OCI-LY1 (cell line): ENCODE data around the gene MRPS6.

ENCODE experiments used
- H2AFZ ChIP-seq: fragments of 200-600 bp; sonication (generic), shearing (Covaris generic); 2 replicates; pipeline ENCODE4 v1.6.0; 2014; ENCODE audit warnings: antibody characterized with exemption, mild to moderate bottlenecking, low read length
- H3F3A ChIP-seq: fragments of 200-600 bp; sonication (generic), shearing (Covaris generic); 2 replicates; pipeline ENCODE4 v1.6.0; 2014; ENCODE audit warnings: mild to moderate bottlenecking, antibody characterized with exemption, low read length, moderate library complexity; ENCODE audit not compliant: insufficient read depth
- H3K27ac ChIP-seq: fragments of 200-600 bp; sonication (generic); 2 replicates; pipeline ENCODE4 v1.5.1; 2014; ENCODE audit warnings: low read length, mixed run types, mild to moderate bottlenecking, low read depth; ENCODE audit not compliant: poor library complexity, severe bottlenecking
- H3K27me3 ChIP-seq: fragments of 200-600 bp; sonication (generic); 2 replicates; pipeline ENCODE4 v1.6.0; 2014; ENCODE audit warnings: antibody characterized with exemption, mild to moderate bottlenecking, low read length, moderate library complexity; ENCODE audit not compliant: insufficient read depth
- H3K36me3 ChIP-seq: fragments of 200-600 bp; sonication (generic); 2 replicates; pipeline ENCODE4 v1.6.1; 2014; ENCODE audit warnings: mild to moderate bottlenecking, antibody characterized with exemption, low read length, moderate library complexity, mixed read lengths; ENCODE audit not compliant: insufficient read depth
- H3K4me1 ChIP-seq: fragments of 200-600 bp; sonication (generic); 2 replicates; pipeline ENCODE4 v1.5.1; 2014; ENCODE audit warnings: mild to moderate bottlenecking, low read length, moderate library complexity; ENCODE audit not compliant: insufficient read depth, severe bottlenecking
- H3K4me2 ChIP-seq: fragments of 200-600 bp; sonication (generic), shearing (Covaris generic); 2 replicates; pipeline ENCODE4 v1.6.1; 2014; ENCODE audit warnings: low read length
- H3K4me3 ChIP-seq: fragments of 200-600 bp; sonication (generic); 2 replicates; pipeline ENCODE4 v1.5.1; 2014; ENCODE audit warnings: low read length, low read depth, mild to moderate bottlenecking, mixed read lengths; ENCODE audit not compliant: poor library complexity, severe bottlenecking
- H3K79me2 ChIP-seq: fragments of 200-600 bp; shearing (Covaris generic); 2 replicates; pipeline ENCODE4 v1.6.1; 2016; ENCODE audit warnings: mixed run types, low read length, mixed read lengths; ENCODE audit not compliant: insufficient read depth
- H3K9ac ChIP-seq: fragments of 200-600 bp; sonication (generic), shearing (Covaris generic); 2 replicates; pipeline ENCODE4 v1.6.1; 2014; ENCODE audit warnings: mild to moderate bottlenecking, low read length, mixed read lengths
- H3K9me2 ChIP-seq: fragments of 200-600 bp; sonication (generic), shearing (Covaris generic); 2 replicates; pipeline ENCODE4 v1.6.1; 2014; ENCODE audit warnings: low read depth, mild to moderate bottlenecking, low read length, mixed read lengths
- H3K9me3 ChIP-seq: fragments of 200-600 bp; shearing (Covaris generic); 2 replicates; pipeline ENCODE4 v1.6.1; 2014; ENCODE audit warnings: low read length, mixed read lengths
- H4K20me1 ChIP-seq: fragments of 200-600 bp; sonication (generic), shearing (Covaris generic); 2 replicates; pipeline ENCODE4 v1.6.0; 2016; ENCODE audit warnings: mild to moderate bottlenecking, low read length; ENCODE audit not compliant: insufficient read depth
- CTCF ChIP-seq: fragments of 200-600 bp; sonication (generic), shearing (Covaris generic); IDR thresholded peaks from 2 replicates; pipeline ENCODE4 v1.5.1; 2017; ENCODE audit warnings: mild to moderate bottlenecking, antibody characterized with exemption, low read length, moderate library complexity, mixed read lengths
- EZH2 ChIP-seq: fragments of 200-600 bp; sonication (generic), shearing (Covaris generic); IDR thresholded peaks from 2 replicates; pipeline ENCODE4 v1.8.0; 2017; ENCODE audit warnings: borderline replicate concordance, mixed run types, mild to moderate bottlenecking, antibody characterized with exemption, low read length, moderate library complexity, mixed read lengths

Gene MRPS6

DNA sequence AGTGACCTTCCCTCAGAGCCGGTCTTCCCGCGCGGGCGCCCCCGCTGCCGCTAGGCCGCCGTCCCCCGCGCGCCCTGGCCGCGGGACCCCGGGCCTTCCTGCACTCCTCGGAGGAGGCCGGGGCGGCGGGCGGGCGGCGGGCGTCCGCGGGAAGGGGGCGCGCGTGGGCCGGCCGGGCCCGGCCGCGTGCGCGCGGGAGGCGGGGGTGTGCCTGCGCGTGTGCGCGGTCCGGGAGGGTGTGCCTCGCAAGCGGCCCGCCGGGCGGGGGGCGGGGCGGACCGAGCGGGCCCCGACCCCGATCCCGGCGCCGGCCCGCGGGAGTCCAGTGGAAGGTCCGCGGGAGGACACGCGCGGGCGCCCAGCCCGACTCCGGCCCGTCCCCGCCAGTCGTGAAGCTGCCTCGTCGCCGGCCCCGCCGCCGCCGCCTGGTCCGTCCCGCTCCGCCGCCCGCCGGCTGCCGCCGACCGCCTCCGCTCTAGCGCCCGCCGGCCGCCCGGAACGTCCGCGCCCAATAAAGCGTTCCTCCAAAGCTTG, 438 bp downstream of the MRPS6 start:
- Histone ChIP-seq H3K9me3 (no peaks in the 10 kb centered on the region), H4K20me1 (no peaks in the 10 kb centered on the region), H3K27me3 (no peaks in the 10 kb centered on the region), H2AFZ (no peak overlapping the region), H3K9me2 (no peaks in the 10 kb centered on the region), H3K79me2 (peaks cover 48% of the 10 kb centered on the region), H3K4me2 (peak overlapping the region; percentile 87), H3K9ac (peak overlapping the region; percentile 88), H3K36me3 (peaks cover 42% of the 10 kb centered on the region), H3F3A (no peaks in the 10 kb centered on the region), H3K4me1 (peaks cover 53% of the 10 kb centered on the region), H3K4me3 (peak overlapping the region; percentile 89), H3K27ac (peak overlapping the region; percentile 29)
- TF ChIP-seq EZH2 (no peak), CTCF (no peak)

DNA sequence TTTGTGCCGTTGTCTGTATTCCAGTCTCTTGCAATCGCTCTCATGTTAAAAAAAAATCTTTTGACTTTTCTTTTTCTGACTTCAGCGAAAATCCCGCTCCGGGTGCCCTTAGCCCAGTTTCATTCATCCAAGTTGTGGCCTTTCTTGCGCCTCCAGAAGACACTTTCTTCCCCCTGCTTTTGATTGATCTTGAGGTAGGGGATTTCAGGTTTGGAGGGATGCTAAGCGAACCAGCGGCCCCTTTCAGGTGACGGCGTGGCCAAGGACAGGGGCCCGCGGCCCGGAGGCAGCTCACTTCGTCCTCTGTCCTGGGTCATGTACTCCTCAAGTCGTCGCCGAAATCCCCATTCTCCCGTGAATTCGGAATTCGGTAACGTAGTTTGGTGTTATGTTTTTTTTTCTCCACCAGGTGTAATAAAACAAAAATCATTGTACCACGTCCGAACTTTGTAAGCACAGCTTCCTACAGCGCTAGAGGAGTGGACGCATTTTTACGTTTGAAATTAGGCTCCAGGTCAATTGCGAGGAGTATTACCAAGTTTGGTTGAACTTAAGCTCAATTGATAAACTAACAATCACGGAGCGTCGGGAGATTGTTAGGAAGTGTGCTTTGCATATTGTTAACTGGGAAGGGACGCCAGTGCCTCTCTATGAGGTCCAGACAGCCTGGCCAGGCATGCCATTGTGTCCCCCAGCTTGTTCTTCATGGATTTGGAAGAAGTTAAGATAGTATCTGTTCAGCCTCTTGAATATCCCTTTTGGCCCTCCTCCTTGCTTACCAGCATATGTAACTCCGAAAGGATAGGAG, 1.1 kb downstream of the MRPS6 start:
- peak overlapping the region; percentile 29 for H3K27ac ChIP-seq
- no peaks in the 10 kb centered on the region for H3F3A ChIP-seq
- peak overlapping the region; percentile 87 for H3K4me2 ChIP-seq
- peak overlapping the region; percentile 89 for H3K4me3 ChIP-seq
- H3K9ac ChIP-seq: peak overlapping the region; percentile 88
- H3K27me3 ChIP-seq: no peaks in the 10 kb centered on the region
- H3K4me1 ChIP-seq: peaks cover 57% of the 10 kb centered on the region
- H3K9me3 ChIP-seq: no peaks in the 10 kb centered on the region
- no peaks in the 10 kb centered on the region for H4K20me1 ChIP-seq
- H2AFZ ChIP-seq: no peak overlapping the region
- no peaks in the 10 kb centered on the region for H3K9me2 ChIP-seq
- H3K36me3 ChIP-seq: peaks cover 47% of the 10 kb centered on the region
- H3K79me2 ChIP-seq: peaks cover 54% of the 10 kb centered on the region
- no peak for TF ChIP-seq EZH2
- no peak; the same call in 1 of the 2 replicates for TF ChIP-seq CTCF

GRCh38 chr21:34075091-34075425, 1.7 kb downstream of the MRPS6 start:
- Histone ChIP-seq H3K79me2 (peaks cover 60% of the 10 kb centered on the region), H3K9me2 (no peaks in the 10 kb centered on the region), H3K27ac (no peak overlapping the region), H3K4me3 (peak overlapping the region; percentile 89), H3K27me3 (no peaks in the 10 kb centered on the region), H3F3A (no peaks in the 10 kb centered on the region), H3K4me1 (peaks cover 60% of the 10 kb centered on the region), H3K4me2 (peak overlapping the region; percentile 87), H3K36me3 (peaks cover 51% of the 10 kb centered on the region), H3K9me3 (no peaks in the 10 kb centered on the region), H2AFZ (no peak overlapping the region), H3K9ac (peak overlapping the region; percentile 88), H4K20me1 (no peaks in the 10 kb centered on the region)
- TF ChIP-seq CTCF (no peak), EZH2 (no peak)
